ENCODE measurements around the gene MESD. TPM values are rescaled to one million over a fixed set of nuclear protein-coding genes. Genes with fewer than 3 reads are reported as not detected.

Gene MESD
- total RNA-seq, 4 donors from 2014 or later: 20.3 to 48.7 (median 27.1) TPM

- no peak for DNase-seq
- Histone ChIP-seq H3K4me1 (no peaks in the 10 kb centered on the region), H3K9me3 (no peaks in the 10 kb centered on the region), H3K27me3 (no peaks in the 10 kb centered on the region), H3K36me3 (no peaks in the 10 kb centered on the region), H3K27ac (no peak overlapping the region), H3K4me3 (no peak overlapping the region)
- no peak for TF ChIP-seq POLR2A (IDR thresholded peaks at IDR 0.05)
- no peak for TF ChIP-seq CTCF (IDR thresholded peaks at IDR 0.05)
These were observed 23.0 kb upstream of the MESD start for GRCh38 chr15:81012588-81012987.

GRCh38 chr15:81011593-81011992 lies 22.0 kb upstream of the MESD start:
- Histone ChIP-seq H3K4me3 (no peak overlapping the region), H3K27me3 (no peaks in the 10 kb centered on the region), H3K27ac (no peak overlapping the region), H3K36me3 (no peaks in the 10 kb centered on the region), H3K9me3 (no peaks in the 10 kb centered on the region), H3K4me1 (no peaks in the 10 kb centered on the region)
- TF ChIP-seq CTCF (IDR thresholded peaks at IDR 0.05) (no peak), POLR2A (IDR thresholded peaks at IDR 0.05) (no peak)
- DNase-seq: no peak

GRCh38 chr15:81010086-81010485 lies 20.5 kb upstream of the MESD start:
- TF ChIP-seq CTCF (IDR thresholded peaks at IDR 0.05) (no peak), POLR2A (IDR thresholded peaks at IDR 0.05) (no peak)
- Histone ChIP-seq H3K27ac (no peak overlapping the region), H3K4me1 (peaks cover 0 to 7% (median 0%) of the 10 kb centered on the region in 4 donors), H3K9me3 (no peaks in the 10 kb centered on the region), H3K27me3 (no peaks in the 10 kb centered on the region), H3K36me3 (no peaks in the 10 kb centered on the region), H3K4me3 (no peak overlapping the region)
- no peak for DNase-seq

GRCh38 chr15:81008312-81008711 lies 18.7 kb upstream of the MESD start:
- no peak for DNase-seq
- Histone ChIP-seq H3K4me3 (no peak overlapping the region), H3K36me3 (no peaks in the 10 kb centered on the region), H3K27ac (no peak overlapping the region), H3K9me3 (no peaks in the 10 kb centered on the region), H3K4me1 (peaks cover 0 to 13% (median under 1%) of the 10 kb centered on the region in 4 donors), H3K27me3 (no peaks in the 10 kb centered on the region)
- no peak for TF ChIP-seq POLR2A (IDR thresholded peaks at IDR 0.05)
- no peak for TF ChIP-seq CTCF (IDR thresholded peaks at IDR 0.05)

GRCh38 chr15:81007428-81008064 lies 17.9 kb upstream of the MESD start:
- Histone ChIP-seq H3K4me1 (peaks cover 0 to 20% (median 4%) of the 10 kb centered on the region in 4 donors), H3K27ac (no peak overlapping the region), H3K27me3 (no peaks in the 10 kb centered on the region), H3K4me3 (no peak overlapping the region), H3K36me3 (peaks cover 0 to 4% (median 0%) of the 10 kb centered on the region in 3 donors), H3K9me3 (no peaks in the 10 kb centered on the region)
- no peak for TF ChIP-seq POLR2A (IDR thresholded peaks at IDR 0.05)
- no peak for TF ChIP-seq CTCF (IDR thresholded peaks at IDR 0.05)
- DNase-seq: no peak

Data from Peyer's patch (tissue), 4 donors.